Testis (tissue), 2 donors: ENCODE data around the gene MAML3.

ENCODE experiments used
- CTCF ChIP-seq, 3 experiments: fragments of 450-650 bp in 2 of 3; fragments of 200-600 bp in 1 of 3; sonication (generic) in 1 of 3; IDR thresholded peaks; one replicate each; pipeline ENCODE4 v1.5.1; 2016 to 2019; ENCODE audit warnings: antibody characterized with exemption in 3 of 3, mild to moderate bottlenecking in 2 of 3, moderate library complexity in 1 of 3
- POLR2A ChIP-seq: fragments of 450-650 bp; IDR thresholded peaks from one replicate; pipeline ENCODE4 v1.6.1; 2017; ENCODE audit warnings: antibody characterized with exemption, mild to moderate bottlenecking, moderate library complexity

- TF ChIP-seq POLR2A (no peak), CTCF (IDR thresholded peaks at IDR 0.05) (no peak)
Observed at GRCh38 chr4:139950568-139950967, 203.4 kb downstream of the MAML3 start.
